ENCODE results near the gene HSF5.

The HSF5 gene

DNA sequence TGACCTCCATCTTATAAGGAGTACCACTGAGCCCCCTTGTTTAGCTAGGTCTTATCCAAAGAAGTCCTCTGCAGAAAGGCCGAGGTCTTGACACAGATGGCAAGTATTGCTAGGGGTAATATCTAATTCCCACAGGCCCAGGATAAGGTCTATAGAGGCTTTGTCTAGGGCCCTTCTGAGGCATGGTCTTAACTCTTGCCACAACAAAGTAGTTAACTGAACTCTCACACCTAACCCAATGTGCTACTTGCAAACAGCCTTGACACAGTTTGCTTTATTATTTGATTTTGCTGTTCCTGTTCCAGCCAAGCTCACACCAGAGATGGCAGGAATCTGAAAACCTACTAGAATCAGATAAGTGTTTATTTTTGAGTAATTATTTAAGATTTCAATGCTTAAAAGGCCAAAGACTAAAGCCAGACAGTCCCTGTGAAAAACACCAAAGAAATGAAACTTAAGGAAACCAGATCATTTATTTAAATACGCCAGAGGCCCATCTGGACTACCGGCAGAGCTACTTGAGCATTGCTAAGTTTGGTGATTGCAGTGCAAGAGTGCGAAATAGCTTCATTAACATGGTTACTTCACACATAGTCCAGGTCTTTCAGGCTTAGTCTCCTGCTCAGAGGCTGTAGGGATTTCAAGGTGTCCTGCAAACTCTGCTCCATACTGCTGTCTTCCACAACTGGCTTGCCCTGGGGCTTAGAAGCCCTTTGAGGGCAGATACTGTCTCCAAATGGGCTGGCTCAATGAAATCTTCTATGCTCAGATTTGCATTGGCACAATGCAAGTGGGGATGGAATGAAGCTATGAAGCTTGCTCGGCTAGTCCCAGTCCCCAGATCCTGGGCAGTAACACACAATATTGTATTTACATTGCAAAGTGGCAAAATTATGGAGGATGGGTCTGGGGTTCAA is 107.7 kb downstream of the HSF5 start:
- DNase-seq (ENCODE audit: low read depth), result no peak
- TF ChIP-seq POLR2A (IDR thresholded peaks at IDR 0.05; ENCODE audit: extremely low read depth, insufficient read length) (no peak), MYC (IDR thresholded peaks at IDR 0.05; ENCODE audit: low read depth, low read length) (no peak)
- TF ChIP-seq, protein P1, sequence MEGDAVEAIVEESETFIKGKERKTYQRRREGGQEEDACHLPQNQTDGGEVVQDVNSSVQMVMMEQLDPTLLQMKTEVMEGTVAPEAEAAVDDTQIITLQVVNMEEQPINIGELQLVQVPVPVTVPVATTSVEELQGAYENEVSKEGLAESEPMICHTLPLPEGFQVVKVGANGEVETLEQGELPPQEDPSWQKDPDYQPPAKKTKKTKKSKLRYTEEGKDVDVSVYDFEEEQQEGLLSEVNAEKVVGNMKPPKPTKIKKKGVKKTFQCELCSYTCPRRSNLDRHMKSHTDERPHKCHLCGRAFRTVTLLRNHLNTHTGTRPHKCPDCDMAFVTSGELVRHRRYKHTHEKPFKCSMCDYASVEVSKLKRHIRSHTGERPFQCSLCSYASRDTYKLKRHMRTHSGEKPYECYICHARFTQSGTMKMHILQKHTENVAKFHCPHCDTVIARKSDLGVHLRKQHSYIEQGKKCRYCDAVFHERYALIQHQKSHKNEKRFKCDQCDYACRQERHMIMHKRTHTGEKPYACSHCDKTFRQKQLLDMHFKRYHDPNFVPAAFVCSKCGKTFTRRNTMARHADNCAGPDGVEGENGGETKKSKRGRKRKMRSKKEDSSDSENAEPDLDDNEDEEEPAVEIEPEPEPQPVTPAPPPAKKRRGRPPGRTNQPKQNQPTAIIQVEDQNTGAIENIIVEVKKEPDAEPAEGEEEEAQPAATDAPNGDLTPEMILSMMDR (IDR thresholded peaks at IDR 0.05; ENCODE audit: low read depth, low read length), result no peak
- TF ChIP-seq, protein P2, sequence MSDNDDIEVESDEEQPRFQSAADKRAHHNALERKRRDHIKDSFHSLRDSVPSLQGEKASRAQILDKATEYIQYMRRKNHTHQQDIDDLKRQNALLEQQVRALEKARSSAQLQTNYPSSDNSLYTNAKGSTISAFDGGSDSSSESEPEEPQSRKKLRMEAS (IDR thresholded peaks at IDR 0.05; ENCODE audit: low read depth, low read length), result no peak
- H3K4me3 ChIP-seq (ENCODE audit: low read depth, low read length), result no peak overlapping the region

DNA sequence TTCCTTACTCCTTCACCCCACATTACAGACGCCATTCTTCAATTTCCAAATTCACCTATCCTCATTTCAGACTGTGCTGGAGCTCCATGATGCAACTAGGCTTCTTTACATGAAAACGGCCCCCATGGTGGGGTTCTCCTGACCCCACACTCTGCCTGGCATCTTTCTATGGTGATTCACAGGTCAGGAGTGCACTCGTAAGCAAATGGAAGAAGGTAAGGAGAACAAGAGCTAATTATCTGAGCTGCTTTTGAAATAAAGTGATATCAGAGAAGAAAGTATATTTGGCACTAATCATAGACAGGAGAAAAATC is 108.7 kb downstream of the HSF5 start:
- TF ChIP-seq MYC (IDR thresholded peaks at IDR 0.05; ENCODE audit: low read depth, low read length) (no peak), POLR2A (IDR thresholded peaks at IDR 0.05; ENCODE audit: extremely low read depth, insufficient read length) (no peak)
- TF ChIP-seq, protein P2 (IDR thresholded peaks at IDR 0.05; ENCODE audit: low read depth, low read length), result no peak
- TF ChIP-seq, protein P1 (IDR thresholded peaks at IDR 0.05; ENCODE audit: low read depth, low read length), result no peak
- DNase-seq (ENCODE audit: low read depth), result no peak
- no peak overlapping the region for H3K4me3 ChIP-seq (ENCODE audit: low read depth, low read length)

DNA sequence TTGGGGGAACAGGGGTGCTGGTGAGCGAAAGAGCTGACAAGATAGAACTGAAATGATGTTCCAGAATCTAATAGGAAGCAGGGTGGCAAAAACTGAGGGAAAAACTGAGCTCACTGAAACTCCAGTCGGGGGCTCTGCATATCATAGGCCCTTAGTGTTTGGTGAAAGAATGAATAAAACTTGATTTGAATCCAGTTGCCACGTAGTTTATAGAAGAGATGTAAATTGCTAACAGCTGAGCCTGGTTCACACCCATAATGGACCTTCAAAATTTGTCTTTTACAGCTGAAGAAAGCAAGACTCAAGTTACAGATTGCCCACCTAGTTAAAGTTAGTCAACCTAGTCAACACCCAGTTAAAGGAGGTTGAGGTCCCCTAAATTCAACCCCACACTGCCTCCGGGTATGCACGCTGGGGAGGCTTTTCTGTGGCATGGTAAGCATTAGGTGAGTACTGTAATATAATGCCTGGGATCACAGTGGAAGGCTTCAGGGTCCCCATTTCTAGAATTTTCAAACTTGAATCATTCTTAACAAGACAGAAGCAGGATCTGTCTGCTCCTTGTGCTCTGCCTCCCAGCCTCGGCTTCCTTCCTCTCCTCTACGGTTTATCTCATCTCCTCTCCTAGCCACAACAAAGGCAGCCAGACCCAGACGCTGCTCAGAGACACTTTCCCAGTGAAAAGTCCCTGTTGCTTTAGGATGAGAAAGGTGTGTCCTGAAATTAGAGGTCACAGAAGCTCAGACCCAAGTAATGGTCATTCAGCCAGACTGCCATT is 109.3 kb downstream of the HSF5 start:
- no peak overlapping the region for H3K4me3 ChIP-seq (ENCODE audit: low read depth, low read length)
- DNase-seq (ENCODE audit: low read depth), result no peak
- TF ChIP-seq, protein P2 (IDR thresholded peaks at IDR 0.05; ENCODE audit: low read depth, low read length), result no peak
- TF ChIP-seq, protein P1 (IDR thresholded peaks at IDR 0.05; ENCODE audit: low read depth, low read length), result no peak
- TF ChIP-seq POLR2A (IDR thresholded peaks at IDR 0.05; ENCODE audit: extremely low read depth, insufficient read length) (no peak), MYC (IDR thresholded peaks at IDR 0.05; ENCODE audit: low read depth, low read length) (no peak)

DNA sequence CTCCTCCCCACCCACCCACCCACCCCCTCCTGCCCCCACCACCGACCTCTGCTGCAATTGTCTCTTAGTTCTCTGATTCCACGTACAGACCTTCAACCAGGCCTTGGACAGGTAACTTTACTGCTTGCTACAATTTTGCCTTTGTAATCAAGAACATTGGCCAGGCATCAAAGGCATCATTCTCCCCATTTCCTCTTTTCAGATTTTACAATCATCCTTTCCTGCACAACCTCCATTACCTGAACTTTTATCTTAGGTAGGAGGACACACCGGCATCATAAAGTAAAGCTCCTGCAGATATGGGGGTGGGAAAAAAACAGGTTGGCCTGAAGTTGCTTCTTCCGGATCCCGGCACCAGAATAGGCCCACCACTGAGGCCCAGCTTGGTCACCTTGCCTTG is 110.5 kb downstream of the HSF5 start:
- DNase-seq (ENCODE audit: low read depth), result no peak
- TF ChIP-seq MYC (IDR thresholded peaks at IDR 0.05; ENCODE audit: low read depth, low read length) (no peak), POLR2A (IDR thresholded peaks at IDR 0.05; ENCODE audit: extremely low read depth, insufficient read length) (no peak)
- TF ChIP-seq, protein P1 (IDR thresholded peaks at IDR 0.05; ENCODE audit: low read depth, low read length), result no peak
- H3K4me3 ChIP-seq (ENCODE audit: low read depth, low read length), result no peak overlapping the region

DNA sequence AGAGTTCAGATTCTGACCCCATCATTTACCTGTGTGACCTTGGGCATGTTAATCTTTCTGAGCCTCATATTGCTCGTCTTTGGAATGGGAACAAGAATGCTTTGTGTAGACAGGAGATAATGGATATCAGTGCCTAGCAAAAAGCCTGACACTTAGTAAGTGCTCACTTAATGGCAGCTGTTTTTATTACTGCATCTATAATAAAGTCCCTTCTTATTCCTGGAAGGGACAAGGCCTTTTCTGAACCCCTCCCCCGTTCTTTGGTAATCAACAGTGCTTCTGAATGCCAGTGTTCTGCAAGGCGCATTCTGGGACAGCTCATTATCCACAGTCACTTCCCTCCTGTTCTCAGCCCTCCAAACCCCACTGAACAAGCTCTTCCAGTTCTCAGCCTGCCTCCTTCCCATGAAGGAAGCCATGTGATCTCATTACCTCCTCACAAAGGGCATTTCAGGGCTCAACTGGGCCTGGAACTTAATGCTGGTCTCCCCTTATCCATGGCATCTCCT is 111.1 kb downstream of the HSF5 start:
- no peak overlapping the region for H3K4me3 ChIP-seq (ENCODE audit: low read depth, low read length)
- TF ChIP-seq POLR2A (IDR thresholded peaks at IDR 0.05; ENCODE audit: extremely low read depth, insufficient read length) (no peak), MYC (IDR thresholded peaks at IDR 0.05; ENCODE audit: low read depth, low read length) (no peak)
- TF ChIP-seq, protein P2 (IDR thresholded peaks at IDR 0.05; ENCODE audit: low read depth, low read length), result no peak
- TF ChIP-seq, protein P1 (IDR thresholded peaks at IDR 0.05; ENCODE audit: low read depth, low read length), result no peak
- no peak for DNase-seq (ENCODE audit: low read depth)

Data from NB4 (cell line).